Measurements from ENCODE around the gene EVPL. TPM values are rescaled to one million over a fixed set of nuclear protein-coding genes. Genes with fewer than 3 reads are reported as not detected.

The EVPL gene
- total RNA-seq, 1 donor from 2014 or later = not detected

DNA sequence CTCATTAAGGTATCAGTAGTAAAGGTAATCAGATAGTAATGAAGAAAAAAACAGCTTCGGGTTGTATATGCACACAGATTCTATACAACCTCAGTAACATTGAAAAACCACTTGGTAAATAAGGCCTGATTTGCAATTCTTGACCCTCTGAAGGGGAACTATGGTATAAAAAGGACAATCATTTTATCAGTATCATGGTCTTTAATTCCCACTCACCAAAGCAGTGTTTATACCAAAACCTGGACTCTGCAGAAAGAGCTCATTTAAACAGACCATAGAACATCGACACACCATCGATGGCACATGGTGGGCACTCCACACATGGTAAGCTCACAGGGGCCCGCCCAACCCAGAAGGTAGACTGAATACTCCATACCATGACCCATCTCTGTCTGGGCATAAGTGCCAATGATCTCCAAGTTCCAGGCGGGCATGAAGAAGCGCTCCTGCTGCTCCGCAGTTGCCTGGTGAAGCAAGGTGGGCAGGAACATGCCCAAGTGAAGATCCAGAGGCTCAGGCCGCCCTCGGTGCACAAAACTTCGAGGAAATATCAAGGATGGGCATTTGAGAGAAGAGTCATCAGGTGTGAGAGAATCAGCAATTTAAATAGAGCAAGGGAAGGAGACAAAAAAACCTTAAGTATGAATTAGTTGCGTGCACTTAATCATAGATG lies 67.1 kb downstream of the EVPL start:
- Histone ChIP-seq H3K36me3 (no peaks in the 10 kb centered on the region), H3K4me2 (no peak overlapping the region)

DNA sequence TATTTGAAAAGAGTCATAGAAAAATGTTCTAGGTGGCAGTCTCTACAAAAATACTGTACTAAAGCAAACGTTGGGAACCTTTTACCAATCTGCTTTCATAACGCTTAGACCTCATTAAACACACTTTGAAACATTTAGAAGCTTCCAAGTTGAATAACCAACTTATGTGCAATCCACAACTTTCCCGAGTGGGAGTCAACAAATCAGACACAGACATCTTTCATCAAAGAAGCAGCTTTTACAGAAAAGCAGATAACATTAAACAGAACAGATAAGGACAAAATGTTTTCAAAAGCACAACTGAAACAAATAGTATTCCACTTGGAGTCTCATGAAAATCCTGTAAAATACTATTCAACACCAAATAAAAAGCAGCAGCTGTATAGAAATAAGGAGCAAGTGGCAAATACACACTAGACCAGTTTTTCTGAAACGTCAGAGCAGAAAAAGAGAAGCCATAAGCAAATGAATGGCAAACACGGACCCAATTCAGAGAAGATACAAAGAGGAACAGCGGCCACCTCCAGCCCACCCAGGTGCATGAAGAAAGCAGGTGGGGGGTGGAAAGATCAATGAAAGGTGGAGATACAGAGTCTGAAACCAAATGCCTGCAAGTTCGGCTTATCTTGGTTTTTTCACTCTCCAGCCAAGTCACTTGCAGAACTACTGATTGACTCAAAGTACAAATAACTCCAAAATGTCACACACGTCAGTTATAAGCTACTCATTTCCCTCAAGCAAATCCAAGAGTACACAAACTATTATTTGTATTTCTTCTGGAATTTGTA lies 67.9 kb downstream of the EVPL start:
- H3K4me3 Mint-ChIP-seq = no peak overlapping the region
- H3K79me2 ChIP-seq (ENCODE audit: low read depth) = no peaks in the 10 kb centered on the region
- DNase-seq (ENCODE audit: low spot score) = peak; percentile 26

More for the DNA sequence above, 67.1 kb downstream of the EVPL start:
- H3K79me2 ChIP-seq (ENCODE audit: low read depth) = no peaks in the 10 kb centered on the region
- Mint-ChIP-seq H3K4me1 (no peaks in the 10 kb centered on the region), H3K27me3 (ENCODE audit: insufficient read depth, low read depth) (no peaks in the 10 kb centered on the region), H3K9me3 (no peaks in the 10 kb centered on the region), H3K36me3 (peaks cover 13% of the 10 kb centered on the region), H3K4me3 (no peak overlapping the region), H3K27ac (no peak overlapping the region)
- H3K27me3 ChIP-seq = no peaks in the 10 kb centered on the region
- TF ChIP-seq, protein P1, sequence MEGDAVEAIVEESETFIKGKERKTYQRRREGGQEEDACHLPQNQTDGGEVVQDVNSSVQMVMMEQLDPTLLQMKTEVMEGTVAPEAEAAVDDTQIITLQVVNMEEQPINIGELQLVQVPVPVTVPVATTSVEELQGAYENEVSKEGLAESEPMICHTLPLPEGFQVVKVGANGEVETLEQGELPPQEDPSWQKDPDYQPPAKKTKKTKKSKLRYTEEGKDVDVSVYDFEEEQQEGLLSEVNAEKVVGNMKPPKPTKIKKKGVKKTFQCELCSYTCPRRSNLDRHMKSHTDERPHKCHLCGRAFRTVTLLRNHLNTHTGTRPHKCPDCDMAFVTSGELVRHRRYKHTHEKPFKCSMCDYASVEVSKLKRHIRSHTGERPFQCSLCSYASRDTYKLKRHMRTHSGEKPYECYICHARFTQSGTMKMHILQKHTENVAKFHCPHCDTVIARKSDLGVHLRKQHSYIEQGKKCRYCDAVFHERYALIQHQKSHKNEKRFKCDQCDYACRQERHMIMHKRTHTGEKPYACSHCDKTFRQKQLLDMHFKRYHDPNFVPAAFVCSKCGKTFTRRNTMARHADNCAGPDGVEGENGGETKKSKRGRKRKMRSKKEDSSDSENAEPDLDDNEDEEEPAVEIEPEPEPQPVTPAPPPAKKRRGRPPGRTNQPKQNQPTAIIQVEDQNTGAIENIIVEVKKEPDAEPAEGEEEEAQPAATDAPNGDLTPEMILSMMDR (IDR thresholded peaks at IDR 0.05) = no peak
- TF ChIP-seq EZH2phosphoT487 (IDR thresholded peaks at IDR 0.05) (no peak), EZH2 (IDR thresholded peaks at IDR 0.05) (no peak)
- H3K4me3 ChIP-seq = no peak overlapping the region
- H2AFZ ChIP-seq (replicated peaks) = no peak overlapping the region
- no peaks in the 10 kb centered on the region for H3K9me3 ChIP-seq (ENCODE audit: low read depth)
- peaks cover 7% of the 10 kb centered on the region for H3K4me1 ChIP-seq
- H4K20me1 ChIP-seq (ENCODE audit: low read depth) = no peaks in the 10 kb centered on the region
- no peak overlapping the region for H3K9ac ChIP-seq
- peaks cover 3% of the 10 kb centered on the region for H3F3A ChIP-seq (ENCODE audit: low read depth)
- no peak overlapping the region for H3K27ac ChIP-seq
- no peak for DNase-seq (ENCODE audit: low spot score)

More for the DNA sequence above, 67.9 kb downstream of the EVPL start:
- no peaks in the 10 kb centered on the region for H4K20me1 ChIP-seq (ENCODE audit: low read depth)
- H3K4me3 ChIP-seq = no peak overlapping the region
- no peaks in the 10 kb centered on the region for H3K36me3 ChIP-seq
- TF ChIP-seq, protein P1 (IDR thresholded peaks at IDR 0.05) = no peak
- TF ChIP-seq EZH2phosphoT487 (IDR thresholded peaks at IDR 0.05) (no peak), EZH2 (IDR thresholded peaks at IDR 0.05) (no peak)
- H3K4me2 ChIP-seq = no peak overlapping the region
- H3K9ac ChIP-seq = no peak overlapping the region
- peaks cover 3% of the 10 kb centered on the region for H3F3A ChIP-seq (ENCODE audit: low read depth)
- no peak overlapping the region for H2AFZ ChIP-seq (replicated peaks)
- H3K9me3 ChIP-seq (ENCODE audit: low read depth) = no peaks in the 10 kb centered on the region
- H3K27ac ChIP-seq = no peak overlapping the region
- H3K27me3 ChIP-seq = no peaks in the 10 kb centered on the region
- no peaks in the 10 kb centered on the region for H3K9me3 Mint-ChIP-seq
- H3K4me1 Mint-ChIP-seq = no peaks in the 10 kb centered on the region
- no peaks in the 10 kb centered on the region for H3K27me3 Mint-ChIP-seq (ENCODE audit: insufficient read depth, low read depth)
- peaks cover 13% of the 10 kb centered on the region for H3K36me3 Mint-ChIP-seq
- H3K27ac Mint-ChIP-seq = no peak overlapping the region
- H3K4me1 ChIP-seq = peaks cover 7% of the 10 kb centered on the region

Other genes with a start within 250 kb of the EVPL start
- 38.5 and 43.0 TPM in 2 replicates for gene UNK, start 242.5 kb downstream of the EVPL start, total RNA-seq (ENCODE audit: low replicate concordance)
- gene UNC13D, start 182.9 kb downstream of the EVPL start, total RNA-seq (ENCODE audit: low replicate concordance) = 0.09 and 0.96 TPM in 2 replicates
- gene WBP2, start 172.0 kb downstream of the EVPL start, total RNA-seq (ENCODE audit: low replicate concordance) = 20.9 and 23.8 TPM in 2 replicates
- 0.90 and 1.3 TPM in 2 replicates for gene TRIM47, start 148.7 kb downstream of the EVPL start, total RNA-seq (ENCODE audit: low replicate concordance)
- gene TRIM65, start 130.4 kb downstream of the EVPL start, total RNA-seq (ENCODE audit: low replicate concordance) = 17.2 and 36.3 TPM in 2 replicates
- gene MRPL38, start 122.4 kb downstream of the EVPL start, total RNA-seq (ENCODE audit: low replicate concordance) = 26.8 and 57.4 TPM in 2 replicates
- 11.2 and 31.4 TPM in 2 replicates for gene FBF1, start 86.3 kb downstream of the EVPL start, total RNA-seq (ENCODE audit: low replicate concordance)
- 9.7 and 12.2 TPM in 2 replicates for gene ACOX1, start 48.1 kb downstream of the EVPL start, total RNA-seq (ENCODE audit: low replicate concordance)
- 5.9 and 9.4 TPM in 2 replicates for gene TEN1, start 48.1 kb downstream of the EVPL start, total RNA-seq (ENCODE audit: low replicate concordance)
- gene CDK3, start 26.5 kb downstream of the EVPL start, total RNA-seq (ENCODE audit: low replicate concordance) = 3.0 and 6.8 TPM in 2 replicates
- gene SRP68, start 45.2 kb upstream of the EVPL start, total RNA-seq (ENCODE audit: low replicate concordance) = 31.7 and 32.8 TPM in 2 replicates
- not detected in 2 replicates for gene GALR2, start 47.5 kb upstream of the EVPL start, total RNA-seq (ENCODE audit: low replicate concordance)
- gene ZACN, start 51.9 kb upstream of the EVPL start, total RNA-seq (ENCODE audit: low replicate concordance) = not detected in 2 replicates
- 64.3 and 72.8 TPM in 2 replicates for gene EXOC7, start 76.5 kb upstream of the EVPL start, total RNA-seq (ENCODE audit: low replicate concordance)
- 0.49 and 1.7 TPM in 2 replicates for gene FOXJ1, start 113.9 kb upstream of the EVPL start, total RNA-seq (ENCODE audit: low replicate concordance)
- gene RNF157, start 213.2 kb upstream of the EVPL start, total RNA-seq (ENCODE audit: low replicate concordance) = 18.5 and 21.0 TPM in 2 replicates
- gene UBALD2, start 238.0 kb upstream of the EVPL start, total RNA-seq (ENCODE audit: low replicate concordance) = 4.2 and 10.7 TPM in 2 replicates

Data from neural progenitor cell (in vitro differentiated cells).